ENCODE results near the gene GCGR.

Gene GCGR

DNA sequence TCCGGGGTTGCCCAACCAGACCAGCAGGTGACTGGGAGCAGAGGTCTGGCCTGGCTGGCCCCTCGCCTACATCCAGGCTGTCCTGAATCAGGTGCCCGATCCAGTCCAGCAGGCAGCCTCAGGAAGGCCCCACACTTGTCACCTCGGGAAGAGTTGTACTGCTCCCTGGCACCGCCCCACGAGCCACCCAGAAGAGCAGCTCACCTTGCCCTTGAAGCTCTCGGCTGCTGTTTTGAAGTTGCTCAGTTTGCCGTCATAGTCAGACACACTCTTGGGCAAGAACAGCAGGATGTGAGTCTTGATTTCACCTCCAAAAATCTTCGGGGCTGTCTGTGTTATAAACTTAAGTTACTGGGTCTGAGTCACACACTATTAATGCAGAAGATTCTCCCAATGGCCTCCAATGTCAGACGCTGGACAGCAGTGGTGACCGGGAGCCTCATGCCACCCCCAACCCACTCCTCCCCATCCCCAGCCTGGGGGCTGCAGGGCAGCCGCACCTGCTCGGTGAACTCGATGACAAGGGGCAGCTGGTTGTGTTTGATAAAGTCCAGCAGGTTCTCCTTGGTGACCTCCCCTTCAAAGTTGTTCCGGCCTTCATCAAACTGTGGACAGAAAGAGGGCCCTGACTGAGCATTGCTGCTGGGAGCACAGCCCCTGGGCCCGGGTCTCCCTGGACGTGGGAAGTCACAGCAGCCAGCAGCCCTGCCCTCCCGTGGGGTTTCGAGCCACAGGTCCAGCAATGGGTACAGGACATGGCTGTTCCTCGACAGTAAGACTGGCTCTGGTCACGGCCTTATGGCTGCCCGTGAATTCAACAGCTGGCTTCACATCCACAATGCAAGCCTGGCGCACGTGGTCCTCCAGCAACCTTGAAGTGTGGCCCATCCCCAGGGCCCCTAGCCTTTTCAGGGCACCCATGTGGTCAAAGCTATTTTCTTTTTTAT, 43.1 kb downstream of the GCGR start:
- DNase-seq (ENCODE audit: low read depth in 2 of 2): no peak

GRCh38 chr17:81849457-81849856, 45.5 kb downstream of the GCGR start:
- DNase-seq (ENCODE audit: low read depth in 2 of 2): no peak

- DNase-seq (ENCODE audit: low read depth in 2 of 2): no peak
These were observed 47.5 kb downstream of the GCGR start for GRCh38 chr17:81851423-81851822.

GRCh38 chr17:81852237-81852636, 48.3 kb downstream of the GCGR start:
- no peak for DNase-seq (ENCODE audit: low read depth in 2 of 2)

GRCh38 chr17:81854974-81855774, 51.2 kb downstream of the GCGR start:
- no peak for DNase-seq (ENCODE audit: low read depth in 2 of 2)

DNA sequence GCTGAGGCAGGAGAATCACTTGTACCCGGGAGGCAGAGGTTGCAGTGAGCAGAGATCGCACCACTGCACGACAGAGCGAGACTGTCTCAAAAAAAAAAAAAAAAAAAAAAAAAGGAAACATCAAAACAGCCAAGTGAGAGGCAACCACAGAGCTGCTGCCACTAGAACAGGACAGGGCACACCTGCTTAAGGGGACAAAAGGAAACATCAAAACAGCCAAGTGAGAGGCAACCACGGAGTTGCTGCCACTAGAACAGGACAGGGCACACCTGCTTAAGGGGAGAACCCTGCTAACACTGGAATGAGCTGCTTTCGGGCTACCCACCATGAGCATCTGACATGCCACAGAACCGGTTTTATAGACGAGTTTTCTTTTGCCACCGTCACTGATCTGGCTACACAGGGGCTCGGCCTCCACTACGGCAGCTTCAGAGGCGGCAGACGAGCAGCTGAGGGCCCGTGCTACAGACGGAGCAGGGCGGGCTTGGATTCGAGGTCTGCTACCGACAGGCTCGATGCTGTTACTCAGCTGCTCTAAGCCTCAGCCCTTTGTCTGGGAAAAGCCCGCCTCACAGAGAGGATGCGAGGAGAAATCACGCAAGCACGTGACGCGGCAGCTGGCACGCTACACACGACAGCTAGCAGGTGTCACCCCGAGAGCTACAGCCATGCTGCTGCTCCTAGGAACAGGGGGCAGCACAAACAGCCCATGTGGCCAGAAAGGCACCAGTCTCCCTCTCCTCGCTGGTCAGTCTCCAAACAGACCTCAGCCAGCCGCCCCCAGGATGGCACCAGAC, 54.4 kb downstream of the GCGR start:
- DNase-seq (ENCODE audit: low read depth in 2 of 2): no peak

DNA sequence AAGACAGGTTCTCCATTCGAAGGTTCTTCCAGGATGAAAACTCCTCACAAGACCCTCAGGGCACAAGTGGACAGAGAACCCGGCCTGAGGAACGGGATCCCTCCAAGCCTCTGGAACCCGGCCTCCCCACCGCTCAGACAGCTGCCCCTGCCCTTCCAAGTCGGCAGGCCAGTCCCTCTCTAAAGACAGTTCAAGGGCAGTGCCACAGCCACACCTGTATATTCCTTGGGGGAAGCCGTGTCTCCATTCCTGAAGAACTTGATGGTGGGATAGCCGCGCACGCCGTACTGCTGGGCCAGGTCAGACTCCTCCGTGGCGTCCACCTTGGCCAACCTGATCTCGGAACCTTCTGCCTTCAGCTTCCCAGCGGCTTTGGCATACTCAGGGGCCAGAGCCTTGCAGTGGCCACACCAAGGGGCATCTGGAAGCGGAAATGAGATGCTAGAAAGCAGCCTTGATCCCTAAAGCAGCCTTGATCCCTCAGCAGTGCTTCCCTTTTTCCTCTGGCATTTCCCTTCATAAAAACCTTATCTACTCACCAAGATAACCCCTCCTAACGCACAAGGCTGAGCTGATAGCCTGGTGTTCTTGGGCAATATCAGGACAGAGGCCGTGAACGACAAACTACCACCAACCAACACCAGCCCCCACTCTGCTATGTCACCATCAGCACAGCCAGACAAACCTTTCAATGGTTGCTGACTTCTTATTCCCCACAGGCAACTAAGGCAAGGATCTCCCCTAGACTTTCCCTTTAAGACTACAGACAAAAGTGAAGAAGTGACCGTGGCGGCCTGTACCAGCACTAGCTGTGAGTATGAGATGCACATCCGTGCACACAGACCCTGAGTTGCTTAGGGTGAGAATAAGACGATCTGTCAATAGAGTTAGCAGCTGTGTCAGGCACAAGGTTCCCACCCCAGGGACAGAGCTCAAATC, 55.3 kb downstream of the GCGR start:
- DNase-seq (ENCODE audit: low read depth in 2 of 2): no peak

DNA sequence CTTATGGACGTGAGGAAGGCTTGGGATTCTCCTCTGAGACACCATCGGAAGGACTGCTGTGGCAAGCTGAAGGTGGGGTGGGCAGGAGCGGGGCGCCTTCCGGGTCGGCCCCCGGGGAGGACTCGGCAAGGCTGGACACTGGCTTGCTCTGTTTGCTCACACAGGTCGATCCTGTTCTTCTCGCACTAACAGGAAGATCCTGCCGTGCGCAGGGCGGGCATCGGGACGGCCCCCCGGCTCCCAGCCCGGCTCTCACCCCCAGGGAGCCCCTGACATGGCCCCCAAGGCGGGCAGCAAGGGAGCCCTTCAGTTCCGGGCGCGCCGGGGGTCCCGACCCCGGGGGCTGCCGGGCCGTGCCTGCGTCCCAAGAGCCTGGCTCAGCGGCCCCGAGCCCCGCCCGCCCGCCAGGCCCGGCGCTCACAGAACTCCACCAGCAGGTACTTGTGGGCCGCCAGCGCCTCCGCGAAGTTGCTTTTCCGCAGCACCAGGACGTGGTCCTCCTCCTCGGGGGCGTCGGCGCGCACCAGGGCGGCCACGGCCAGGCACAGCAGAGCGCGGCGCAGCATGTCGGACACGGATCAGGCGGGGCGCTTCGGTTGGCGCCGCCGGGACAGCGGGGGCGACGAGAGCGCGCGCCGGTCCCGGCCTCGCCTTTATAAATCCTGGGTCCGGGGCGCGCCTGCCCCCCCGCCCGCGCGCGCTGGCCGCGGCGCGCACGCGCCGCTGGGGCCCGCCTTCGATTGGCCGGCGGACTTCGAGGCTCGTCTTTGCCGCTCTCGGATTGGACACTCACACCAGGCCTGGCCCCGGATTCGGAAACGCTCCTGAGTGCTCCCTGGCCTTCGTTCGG, 56.2 kb downstream of the GCGR start, which contains the start of gene P4HB:
Gene P4HB (minus strand): TSS at position 630 of the 850 bp plus-strand sequence. CDS start 64 bp downstream, at position 566.
- peak in 1 of 2 donors; percentile 97 for DNase-seq (ENCODE audit: low read depth in 2 of 2)

DNA sequence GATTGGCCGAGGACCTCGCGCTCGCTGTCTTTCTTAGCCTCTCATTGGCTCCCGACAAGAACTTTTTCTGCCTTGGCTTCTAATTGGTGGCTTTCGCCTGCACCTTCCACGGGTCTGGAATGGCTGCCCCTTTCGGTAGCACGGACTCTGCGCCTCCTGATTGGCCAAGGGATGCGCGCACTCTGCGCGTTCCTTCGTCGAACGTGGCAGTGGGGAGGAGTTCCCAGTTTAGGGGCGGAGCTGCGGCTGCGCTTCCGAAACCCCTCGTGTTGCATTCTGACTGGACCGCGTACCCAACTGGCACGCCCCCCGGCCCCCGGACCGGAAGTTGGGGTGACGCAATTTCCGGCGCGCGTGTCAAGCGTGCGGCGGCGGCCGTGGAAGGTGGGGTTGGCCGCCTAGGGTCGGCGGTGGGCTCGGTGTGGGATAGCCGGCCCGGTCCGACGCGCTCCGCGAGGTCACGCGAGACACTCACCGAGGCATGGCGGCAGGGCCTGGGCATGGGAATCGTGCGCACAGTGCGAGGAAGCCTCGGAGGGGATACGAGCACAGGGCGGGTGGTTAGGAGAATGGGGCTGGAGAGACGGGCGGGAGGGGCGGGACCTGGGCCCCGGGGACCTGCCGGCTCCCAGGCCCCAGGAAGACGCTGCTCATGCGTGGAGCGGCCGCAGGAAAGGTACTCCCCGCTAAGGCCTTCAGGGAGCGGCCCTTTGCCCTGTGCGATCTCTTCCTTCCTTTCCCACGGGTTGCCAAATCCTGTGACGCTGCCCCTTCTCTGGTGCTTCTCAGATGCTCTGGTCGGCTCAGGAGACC, 57.0 kb downstream of the GCGR start:
- DNase-seq (ENCODE audit: low read depth in 2 of 2): peak; percentile 97 to 99

DNA sequence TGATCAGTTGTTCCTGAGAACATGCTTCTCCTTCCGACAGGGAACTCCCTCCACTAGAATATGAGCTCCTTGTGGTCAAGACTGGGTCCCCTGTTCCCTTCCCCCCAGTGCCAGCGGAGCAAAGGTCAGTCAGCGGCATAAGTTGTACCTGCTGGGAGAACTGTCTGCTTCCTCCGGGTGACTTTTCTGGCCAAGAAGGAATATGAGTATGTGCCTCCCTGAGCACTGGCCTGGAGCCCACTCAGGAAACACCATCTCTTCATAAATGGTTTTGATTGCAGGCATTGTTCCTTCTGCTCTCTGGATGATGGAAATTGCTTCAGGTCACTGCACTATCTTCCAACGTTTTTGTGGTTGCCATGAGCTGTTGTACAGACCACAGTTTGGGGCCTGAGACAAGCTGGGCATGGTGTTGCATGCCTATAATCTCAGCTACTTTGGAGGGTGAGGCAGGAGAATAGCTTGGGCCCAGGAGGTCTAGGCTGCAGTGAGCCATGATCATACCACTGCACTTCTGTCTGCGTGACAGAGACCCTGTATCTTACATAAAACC, 59.2 kb downstream of the GCGR start:
- DNase-seq (ENCODE audit: low read depth in 2 of 2): no peak

Measured in stimulated activated CD4-positive, alpha-beta T cell treated with anti-CD3 and anti-CD28 coated beads, Interleukin-4, amount 100 ng/mL, for 48 hours (primary cell).